H9 (cell line): ENCODE results near the gene USP46. TPM values are rescaled to one million over a fixed set of nuclear protein-coding genes. Genes with fewer than 3 reads are reported as not detected.

ENCODE experiments used
- DNase-seq: peaks from one replicate; pipeline ENCODE4 v3.0.0-alpha.2; 2017
- H2AFZ ChIP-seq: one replicate; pipeline ENCODE4 v1.6.1; 2013; ENCODE audit warnings: mild to moderate bottlenecking, low read length, control low read depth, moderate library complexity
- H2AK5ac ChIP-seq: 2 replicates; pipeline ENCODE4 v1.6.1; 2013; ENCODE audit warnings: low read length, control low read depth, mixed read lengths; ENCODE audit not compliant: insufficient read length
- H2BK120ac ChIP-seq: one replicate; pipeline ENCODE4 v1.6.1; 2013; ENCODE audit warnings: low read depth, mild to moderate bottlenecking, low read length, control low read depth, inconsistent platforms; ENCODE audit not compliant: poor library complexity, severe bottlenecking
- H2BK12ac ChIP-seq: 2 replicates; pipeline ENCODE4 v1.6.1; 2013; ENCODE audit warnings: low read length, control low read depth, mixed read lengths, low read depth; ENCODE audit not compliant: insufficient read length
- H2BK15ac ChIP-seq: 2 replicates; pipeline ENCODE4 v1.6.1; 2013; ENCODE audit warnings: low read depth, low read length, control low read depth
- H2BK20ac ChIP-seq: one replicate; pipeline ENCODE4 v1.6.1; 2013; ENCODE audit warnings: low read depth, mild to moderate bottlenecking, low read length, control low read depth, inconsistent platforms; ENCODE audit not compliant: poor library complexity, severe bottlenecking
- H2BK5ac ChIP-seq: 2 replicates; pipeline ENCODE4 v1.6.1; 2013; ENCODE audit warnings: low read length, control low read depth, mixed read lengths; ENCODE audit not compliant: insufficient read length
- H3K14ac ChIP-seq: 2 replicates; pipeline ENCODE4 v1.6.1; 2013; ENCODE audit warnings: low read length, control low read depth; ENCODE audit not compliant: insufficient read depth
- H3K18ac ChIP-seq: 2 replicates; pipeline ENCODE4 v1.6.1; 2013; ENCODE audit warnings: low read depth, mild to moderate bottlenecking, mixed read lengths, low read length, control low read depth; ENCODE audit not compliant: insufficient read length
- H3K23ac ChIP-seq: 2 replicates; pipeline ENCODE4 v1.6.1; 2013; ENCODE audit warnings: low read length, control low read depth, mixed read lengths, low read depth; ENCODE audit not compliant: insufficient read length
- H3K23me2 ChIP-seq: 2 replicates; pipeline ENCODE4 v1.6.1; 2013; ENCODE audit warnings: low read depth, mild to moderate bottlenecking, mixed read lengths, low read length, control low read depth; ENCODE audit not compliant: insufficient read length, poor library complexity, severe bottlenecking
- H3K27ac ChIP-seq: 2 replicates; pipeline ENCODE4 v1.5.1; 2013; ENCODE audit warnings: low read length, control low read depth, mixed read lengths, low read depth; ENCODE audit not compliant: insufficient read length
- H3K27me3 ChIP-seq: 2 replicates; pipeline ENCODE4 v1.6.1; 2013; ENCODE audit warnings: low read length, control low read depth, inconsistent platforms; ENCODE audit not compliant: insufficient read depth
- H3K4ac ChIP-seq: 2 replicates; pipeline ENCODE4 v1.6.1; 2013; ENCODE audit warnings: low read depth, mild to moderate bottlenecking, control low read depth, inconsistent platforms, low read length, moderate library complexity
- H3K4me1 ChIP-seq: 2 replicates; pipeline ENCODE4 v1.6.1; 2013; ENCODE audit warnings: low read length, control low read depth, inconsistent platforms; ENCODE audit not compliant: insufficient read depth
- H3K4me2 ChIP-seq: 2 replicates; pipeline ENCODE4 v1.6.1; 2013; ENCODE audit warnings: low read length, control low read depth, mixed read lengths; ENCODE audit not compliant: insufficient read length, insufficient read depth
- H3K56ac ChIP-seq: 2 replicates; pipeline ENCODE4 v1.6.1; 2013; ENCODE audit warnings: low read depth, mild to moderate bottlenecking, mixed read lengths, low read length, control low read depth; ENCODE audit not compliant: insufficient read length
- H3K79me1 ChIP-seq: 2 replicates; pipeline ENCODE4 v1.6.1; 2013; ENCODE audit warnings: low read depth, mild to moderate bottlenecking, moderate library complexity, low read length, control low read depth, inconsistent platforms; ENCODE audit not compliant: insufficient read depth, poor library complexity, severe bottlenecking
- H3K79me2 ChIP-seq: 2 replicates; pipeline ENCODE4 v1.6.1; 2013; ENCODE audit warnings: low read length, control low read depth, inconsistent platforms; ENCODE audit not compliant: insufficient read depth
- H3K9ac ChIP-seq: 2 replicates; pipeline ENCODE4 v1.6.1; 2013; ENCODE audit warnings: low read length, control low read depth, mixed read lengths; ENCODE audit not compliant: insufficient read length; ENCODE audit errors: extremely low read depth
- H3K9me3 ChIP-seq: one replicate; pipeline ENCODE4 v1.6.1; 2013; ENCODE audit warnings: low read depth, low read length, inconsistent platforms; ENCODE audit not compliant: control insufficient read depth
- H3T11ph ChIP-seq: one replicate; pipeline ENCODE4 v1.6.1; 2013; ENCODE audit warnings: mild to moderate bottlenecking, low read length, control low read depth, inconsistent platforms
- H4K20me1 ChIP-seq: one replicate; pipeline ENCODE4 v1.6.1; 2013; ENCODE audit not compliant: control insufficient read depth, insufficient read length, insufficient read depth
- H4K5ac ChIP-seq: 2 replicates; pipeline ENCODE4 v1.6.1; 2013; ENCODE audit warnings: low read depth, mild to moderate bottlenecking, mixed read lengths, low read length, control low read depth; ENCODE audit not compliant: insufficient read length
- H4K8ac ChIP-seq: replicated peaks from 2 replicates; pipeline ENCODE4 v1.6.1; 2013; ENCODE audit warnings: low read length, control low read depth, mixed read lengths, low read depth; ENCODE audit not compliant: insufficient read length
- H4K91ac ChIP-seq: 2 replicates; pipeline ENCODE4 v1.6.1; 2013; ENCODE audit warnings: low read depth, mild to moderate bottlenecking, moderate library complexity, mixed read lengths, low read length, control low read depth; ENCODE audit not compliant: insufficient read length
- H3K27ac Mint-ChIP-seq, 3 experiments: 2 replicates in 2 of 3; 3 replicates in 1 of 3; pipeline ENCODE4 v1.8.0; 2020 to 2021; ENCODE audit warnings: mixed read lengths in 3 of 3, mild to moderate bottlenecking in 1 of 3, moderate library complexity in 1 of 3
- H3K27me3 Mint-ChIP-seq: 2 replicates; pipeline ENCODE4 v1.8.0; 2021; ENCODE audit warnings: low read depth, mild to moderate bottlenecking, moderate library complexity, mixed read lengths
- H3K36me3 Mint-ChIP-seq, 3 experiments: 2 replicates in 2 of 3; 3 replicates in 1 of 3; pipeline ENCODE4 v1.8.0; 2020 to 2021; ENCODE audit warnings: low read depth in 3 of 3, mixed read lengths in 3 of 3; ENCODE audit not compliant: insufficient read depth in 1 of 3
- H3K4me1 Mint-ChIP-seq, 2 experiments: 2 replicates each; pipeline ENCODE4 v1.8.0; 2020; ENCODE audit warnings: mixed read lengths in 2 of 2
- H3K4me3 Mint-ChIP-seq, 2 experiments: 2 replicates in 1 of 2; 3 replicates in 1 of 2; pipeline ENCODE4 v1.8.0; 2020 to 2021; ENCODE audit warnings: mild to moderate bottlenecking in 2 of 2, mixed read lengths in 2 of 2, moderate library complexity in 1 of 2
- H3K9me3 Mint-ChIP-seq, 2 experiments: 2 replicates in 1 of 2; 3 replicates in 1 of 2; pipeline ENCODE4 v1.8.0; 2020; ENCODE audit warnings: mild to moderate bottlenecking in 2 of 2, mixed read lengths in 2 of 2, moderate library complexity in 1 of 2
- WGBS: extraction: QIAGEN DNeasy Blood & Tissue Kit; methylation state at CpG from one replicate; pipeline ENCODE4 v1.1.7; 2013; ENCODE audit warnings: missing lambda C conversion rate, low lambda C conversion rate, mixed read lengths; ENCODE audit not compliant: insufficient read length; ENCODE audit errors: extremely low coverage; 5-methylcytosine and 5-hydroxymethylcytosine counted together
- total RNA-seq: library from RNA; stranded (reverse); gene quantifications from 2 replicates; pipeline ENCODE4 v1.2.1, GENCODE V29; 2021
- TF ChIP-seq, protein P1 (sequence below): fragments of 200-600 bp; sonication (generic); conservative IDR thresholded peaks from 3 replicates; pipeline ENCODE4 v1.8.0; 2021; ENCODE audit warnings: antibody characterized with exemption, mild to moderate bottlenecking

USP46 gene
- total RNA-seq, 1 experiment from 2014 or later = 59.8 TPM

DNA sequence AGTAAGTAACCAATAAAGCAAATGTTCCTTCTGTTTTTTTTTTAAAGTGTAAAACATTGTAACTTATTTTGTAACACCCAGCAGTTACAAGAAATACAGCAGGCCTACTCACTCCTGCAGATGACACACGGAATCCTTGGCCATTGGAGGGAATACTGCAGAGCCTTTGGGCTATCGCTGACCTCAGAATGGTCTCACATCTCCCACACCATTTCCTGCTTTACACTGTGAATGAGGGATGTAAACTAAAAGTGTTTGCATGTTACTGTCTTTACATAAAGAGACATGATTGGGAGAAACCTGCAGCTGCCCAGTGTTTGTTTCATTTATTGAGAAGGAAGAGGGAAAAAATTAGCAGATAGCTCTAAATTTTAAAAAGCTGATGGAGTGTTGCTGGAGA is 64.1 kb downstream of the USP46 start:
- H3K4me3 Mint-ChIP-seq = no peak overlapping the region
- no peak overlapping the region for H3K4ac ChIP-seq
- H3K79me1 ChIP-seq = no peaks in the 10 kb centered on the region
- H3K23ac ChIP-seq = no peak overlapping the region
- no peaks in the 10 kb centered on the region for H4K20me1 ChIP-seq
- TF ChIP-seq, protein P1, sequence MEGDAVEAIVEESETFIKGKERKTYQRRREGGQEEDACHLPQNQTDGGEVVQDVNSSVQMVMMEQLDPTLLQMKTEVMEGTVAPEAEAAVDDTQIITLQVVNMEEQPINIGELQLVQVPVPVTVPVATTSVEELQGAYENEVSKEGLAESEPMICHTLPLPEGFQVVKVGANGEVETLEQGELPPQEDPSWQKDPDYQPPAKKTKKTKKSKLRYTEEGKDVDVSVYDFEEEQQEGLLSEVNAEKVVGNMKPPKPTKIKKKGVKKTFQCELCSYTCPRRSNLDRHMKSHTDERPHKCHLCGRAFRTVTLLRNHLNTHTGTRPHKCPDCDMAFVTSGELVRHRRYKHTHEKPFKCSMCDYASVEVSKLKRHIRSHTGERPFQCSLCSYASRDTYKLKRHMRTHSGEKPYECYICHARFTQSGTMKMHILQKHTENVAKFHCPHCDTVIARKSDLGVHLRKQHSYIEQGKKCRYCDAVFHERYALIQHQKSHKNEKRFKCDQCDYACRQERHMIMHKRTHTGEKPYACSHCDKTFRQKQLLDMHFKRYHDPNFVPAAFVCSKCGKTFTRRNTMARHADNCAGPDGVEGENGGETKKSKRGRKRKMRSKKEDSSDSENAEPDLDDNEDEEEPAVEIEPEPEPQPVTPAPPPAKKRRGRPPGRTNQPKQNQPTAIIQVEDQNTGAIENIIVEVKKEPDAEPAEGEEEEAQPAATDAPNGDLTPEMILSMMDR = no peak
- no peak overlapping the region for H2BK20ac ChIP-seq
- H3K9ac ChIP-seq = no peak overlapping the region
- no peak overlapping the region for H3K18ac ChIP-seq
- H3K4me1 Mint-ChIP-seq = peaks cover 15 to 20% of the 10 kb centered on the region in 2 experiments
- H3K9me3 Mint-ChIP-seq = no peaks in the 10 kb centered on the region
- peaks cover 35 to 70% (median 56%) of the 10 kb centered on the region in 3 experiments for H3K36me3 Mint-ChIP-seq
- H3K79me2 ChIP-seq = no peaks in the 10 kb centered on the region
- no peak overlapping the region for H4K91ac ChIP-seq
- peak overlapping the region in 2 of 3 experiments; percentile 22 to 37; a peak in 1 of 7 replicates for H3K27ac Mint-ChIP-seq
- no peak overlapping the region for H3K4me2 ChIP-seq
- no peak overlapping the region for H4K8ac ChIP-seq
- H3T11ph ChIP-seq = no peak overlapping the region
- no peaks in the 10 kb centered on the region for H3K27me3 ChIP-seq
- no peak overlapping the region for H2BK5ac ChIP-seq
- no CpG with 5 or more reads among the region's 2 CpGs for WGBS
- no peaks in the 10 kb centered on the region for H3K27me3 Mint-ChIP-seq
- no peaks in the 10 kb centered on the region for H3K23me2 ChIP-seq
- no peak overlapping the region for H2BK15ac ChIP-seq
- H3K56ac ChIP-seq = no peak overlapping the region
- no peak overlapping the region for H2BK120ac ChIP-seq
- no peak overlapping the region for H2BK12ac ChIP-seq
- no peak for DNase-seq
- H2AK5ac ChIP-seq = no peak overlapping the region
- H3K4me1 ChIP-seq = no peaks in the 10 kb centered on the region
- no peak overlapping the region for H3K14ac ChIP-seq
- no peak overlapping the region for H4K5ac ChIP-seq
- no peak overlapping the region for H3K27ac ChIP-seq
- H3K9me3 ChIP-seq = no peaks in the 10 kb centered on the region
- H2AFZ ChIP-seq = no peak overlapping the region
